GM21515 (cell line): ENCODE data around the gene HSPBP1.

Experiments used
- ATAC-seq: cut with Tn5 transposase; IDR thresholded peaks from one replicate; pipeline ENCODE4 v1.9.1; 2021; ENCODE audit not compliant: unreplicated experiment

Gene HSPBP1

DNA sequence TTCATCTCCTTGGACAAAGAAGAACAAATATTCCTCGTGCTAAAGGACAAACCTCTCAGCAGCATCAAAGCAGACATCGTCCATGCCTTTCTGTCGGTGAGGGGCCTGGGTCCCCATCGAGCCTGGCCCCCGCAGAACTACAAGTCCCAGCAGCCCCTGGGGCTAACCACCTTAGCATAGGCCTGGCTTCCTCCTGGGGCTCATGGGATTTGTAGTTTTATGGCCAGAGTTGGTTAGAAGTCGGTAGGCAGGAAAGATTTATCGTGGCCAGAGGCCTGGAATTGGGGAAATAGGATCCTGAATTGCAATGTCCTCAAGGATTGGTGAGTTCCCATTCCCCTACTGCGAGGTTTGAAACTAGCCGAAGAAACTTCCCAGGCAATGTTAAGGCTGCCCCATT lies 25.6 kb upstream of the HSPBP1 start:
- ATAC-seq: no peak

DNA sequence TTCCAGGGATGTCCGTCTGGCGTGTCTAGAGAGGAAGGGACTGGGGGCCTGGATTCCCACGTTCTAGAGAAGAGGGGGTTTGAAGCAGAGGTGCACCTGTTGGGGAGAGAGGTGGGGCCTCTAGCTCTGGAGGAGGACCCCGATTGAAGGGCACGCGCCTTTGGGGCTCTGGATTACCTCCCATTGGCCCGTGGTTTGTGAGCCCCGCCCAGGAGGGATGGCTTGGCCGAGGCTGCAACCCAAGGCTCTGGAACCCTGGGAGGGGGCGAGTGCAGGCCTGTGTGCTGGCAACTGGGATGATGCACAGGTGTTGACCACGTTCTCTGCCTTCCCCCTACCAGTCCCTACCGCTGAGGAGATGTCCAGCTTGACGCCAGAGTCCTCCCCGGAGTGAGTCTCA lies 25.1 kb upstream of the HSPBP1 start:
- ATAC-seq: no peak

DNA sequence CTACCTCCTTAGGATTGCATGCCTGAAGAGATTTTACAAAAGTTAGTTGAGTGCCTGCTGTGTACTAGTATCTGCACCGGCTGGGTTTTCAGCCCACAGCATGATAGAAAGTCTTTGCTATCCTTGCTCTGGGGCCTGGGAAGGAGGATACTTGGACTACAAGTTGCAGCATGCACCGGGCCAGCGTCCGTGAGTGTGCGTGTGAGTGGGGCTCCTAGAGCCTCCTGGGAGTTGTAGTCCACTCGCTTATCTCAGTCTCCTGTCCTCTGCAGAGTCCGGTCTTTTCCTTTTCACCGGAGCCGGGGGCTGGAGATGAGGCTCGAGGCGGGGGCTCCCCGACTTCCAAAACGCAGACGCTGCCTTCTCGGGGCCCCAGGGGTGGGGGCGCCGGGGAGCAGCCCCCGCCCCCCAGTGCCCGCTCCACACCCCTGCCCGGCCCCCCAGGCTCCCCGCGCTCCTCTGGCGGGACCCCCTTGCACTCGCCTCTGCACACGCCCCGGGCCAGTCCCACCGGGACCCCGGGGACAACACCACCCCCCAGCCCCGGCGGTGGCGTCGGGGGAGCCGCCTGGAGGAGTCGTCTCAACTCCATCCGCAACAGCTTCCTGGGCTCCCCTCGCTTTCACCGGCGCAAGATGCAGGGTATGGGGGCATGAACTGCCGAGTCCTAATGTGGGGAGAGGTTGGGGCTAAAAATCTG lies 24.5 kb upstream of the HSPBP1 start:
- no peak for ATAC-seq

DNA sequence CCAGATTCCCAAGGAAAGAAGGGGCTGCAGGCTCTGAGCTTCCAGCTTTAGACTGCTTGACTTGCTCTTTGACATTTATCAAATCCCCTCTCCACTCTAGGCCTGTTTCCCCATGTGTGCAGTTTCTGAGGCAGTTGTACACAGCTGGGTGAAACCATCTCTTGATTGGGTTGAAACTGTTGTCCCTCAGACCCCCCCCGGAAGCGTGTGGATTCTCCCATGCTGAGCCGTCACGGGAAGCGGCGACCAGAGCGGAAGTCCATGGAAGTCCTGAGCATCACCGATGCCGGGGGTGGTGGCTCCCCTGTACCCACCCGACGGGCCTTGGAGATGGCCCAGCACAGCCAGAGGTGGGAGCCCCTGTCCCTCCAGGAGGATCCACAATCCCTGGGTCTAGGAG lies 23.6 kb upstream of the HSPBP1 start:
- ATAC-seq: no peak

DNA sequence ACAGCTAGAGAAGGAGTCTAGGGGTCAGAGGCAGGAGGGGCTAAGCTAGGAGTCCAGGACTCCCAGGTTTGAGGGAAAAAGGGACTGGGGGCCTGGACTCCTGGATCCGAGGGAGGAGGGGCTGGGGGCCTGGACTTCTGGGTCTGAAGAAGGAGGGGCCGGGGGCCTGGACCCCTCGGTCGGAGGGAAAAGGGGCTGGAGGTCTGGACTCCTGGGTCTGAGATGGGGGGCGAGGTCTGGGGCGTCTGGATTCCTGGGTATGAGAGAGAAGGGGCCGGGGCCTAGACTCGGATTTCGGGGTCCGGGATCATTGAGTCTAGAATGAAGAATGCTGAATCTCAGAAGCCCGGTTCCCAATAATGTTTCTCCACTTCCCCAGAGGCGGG lies 22.4 kb upstream of the HSPBP1 start:
- ATAC-seq: no peak

DNA sequence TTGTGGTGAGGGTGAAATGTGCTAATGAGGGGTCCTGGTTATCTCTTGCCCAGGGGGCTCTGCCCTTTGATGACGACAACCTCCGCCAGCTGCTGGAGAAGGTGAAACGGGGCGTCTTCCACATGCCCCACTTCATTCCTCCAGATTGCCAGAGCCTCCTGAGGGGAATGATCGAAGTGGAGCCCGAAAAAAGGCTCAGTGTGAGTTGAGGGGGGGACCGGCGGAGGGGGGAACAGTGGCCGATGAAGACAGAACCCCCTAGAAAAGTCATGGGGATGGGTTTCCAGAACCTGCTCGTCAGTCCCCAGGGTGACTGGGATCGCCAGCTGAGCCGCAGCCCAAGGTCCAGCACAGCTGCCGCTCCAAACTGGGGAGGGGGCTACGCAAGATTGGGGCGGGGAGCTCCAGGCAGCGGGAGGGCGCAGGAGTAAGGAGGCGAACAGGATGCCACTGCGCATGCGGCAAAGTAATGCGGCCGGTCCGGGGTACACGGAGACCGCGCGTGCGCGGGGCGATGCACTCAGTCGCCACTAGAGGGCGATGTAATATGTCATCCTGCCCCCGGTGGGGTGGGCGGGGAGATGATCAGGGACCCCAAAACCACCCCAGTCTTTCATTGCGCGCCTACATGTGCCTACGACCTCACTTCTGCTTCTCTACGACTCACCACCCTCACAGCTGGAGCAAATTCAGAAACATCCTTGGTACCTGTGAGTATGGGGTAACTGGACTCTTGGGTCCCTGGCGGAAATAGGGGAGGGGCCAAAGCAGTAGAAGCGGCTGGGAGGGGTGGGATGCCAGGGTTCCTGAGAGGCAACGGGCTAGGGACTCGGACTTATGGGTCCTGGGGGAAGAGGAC lies 21.8 kb upstream of the HSPBP1 start:
- ATAC-seq: peak; percentile 74

DNA sequence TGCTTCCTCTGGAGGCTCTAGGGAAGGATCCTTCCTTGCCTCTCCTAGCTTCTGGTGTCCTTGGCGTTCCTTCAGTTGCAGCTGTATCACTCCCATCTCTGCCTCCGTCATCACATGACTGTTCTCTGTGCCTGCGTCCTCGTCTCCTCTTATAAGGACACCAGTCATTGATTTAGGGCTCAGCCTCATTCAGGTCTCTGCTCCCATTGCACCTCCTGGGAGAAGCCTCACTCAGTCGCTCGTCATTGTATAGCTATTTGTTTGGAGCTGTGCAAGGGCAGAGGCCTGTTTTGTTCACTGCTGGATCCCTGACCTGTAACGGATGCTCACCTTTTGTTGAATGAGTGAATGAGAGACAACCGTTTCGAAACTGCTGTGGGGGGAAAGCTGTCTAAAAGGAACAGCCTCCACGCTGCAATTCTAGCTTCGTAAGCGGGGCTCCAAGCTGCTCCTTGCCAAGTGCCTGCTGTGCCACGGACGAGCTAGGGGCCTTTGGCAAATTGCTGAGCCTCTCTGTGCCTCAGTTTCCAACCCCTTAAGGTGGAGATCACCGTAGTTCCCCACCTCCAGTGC lies 21.1 kb upstream of the HSPBP1 start:
- no peak for ATAC-seq

DNA sequence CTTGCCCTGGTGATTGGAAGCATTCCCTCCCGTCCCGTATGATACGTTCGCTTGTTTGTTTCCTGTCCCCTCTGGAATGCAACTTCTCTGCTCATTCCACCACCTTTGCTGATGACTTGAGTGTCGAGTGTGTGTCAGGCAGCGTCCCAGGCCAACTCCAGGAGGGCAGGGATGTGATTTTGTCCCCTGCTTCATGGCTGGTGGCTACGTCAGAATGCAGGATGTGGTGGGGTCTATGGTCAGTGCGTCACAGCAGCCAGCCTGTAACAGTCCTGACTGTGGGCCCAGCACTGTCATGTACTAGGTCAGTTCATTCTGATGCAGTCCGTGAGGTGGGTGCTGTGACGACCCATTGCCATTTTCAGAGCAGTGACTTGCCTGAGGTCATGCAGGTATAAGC lies 20.1 kb upstream of the HSPBP1 start:
- ATAC-seq: no peak

DNA sequence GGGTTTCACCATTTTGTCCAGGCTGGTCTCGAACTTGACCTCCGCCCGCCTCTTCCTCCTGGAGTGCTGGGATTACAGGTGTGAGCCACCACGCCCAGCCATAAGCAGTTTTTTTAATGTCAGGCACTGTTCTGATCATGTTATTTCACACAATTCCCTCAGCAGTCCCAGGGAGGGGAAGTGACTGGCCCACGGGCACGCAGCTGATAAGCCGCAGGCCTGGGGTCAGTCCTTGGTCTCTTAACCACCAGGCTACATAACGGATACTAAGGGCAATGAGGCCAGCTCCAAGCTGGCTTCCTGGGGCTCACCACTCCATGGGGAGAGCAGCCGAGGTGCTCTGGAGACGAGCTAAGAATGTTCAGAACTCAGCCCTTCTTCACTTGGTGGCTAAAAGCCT lies 17.4 kb upstream of the HSPBP1 start:
- ATAC-seq: no peak

DNA sequence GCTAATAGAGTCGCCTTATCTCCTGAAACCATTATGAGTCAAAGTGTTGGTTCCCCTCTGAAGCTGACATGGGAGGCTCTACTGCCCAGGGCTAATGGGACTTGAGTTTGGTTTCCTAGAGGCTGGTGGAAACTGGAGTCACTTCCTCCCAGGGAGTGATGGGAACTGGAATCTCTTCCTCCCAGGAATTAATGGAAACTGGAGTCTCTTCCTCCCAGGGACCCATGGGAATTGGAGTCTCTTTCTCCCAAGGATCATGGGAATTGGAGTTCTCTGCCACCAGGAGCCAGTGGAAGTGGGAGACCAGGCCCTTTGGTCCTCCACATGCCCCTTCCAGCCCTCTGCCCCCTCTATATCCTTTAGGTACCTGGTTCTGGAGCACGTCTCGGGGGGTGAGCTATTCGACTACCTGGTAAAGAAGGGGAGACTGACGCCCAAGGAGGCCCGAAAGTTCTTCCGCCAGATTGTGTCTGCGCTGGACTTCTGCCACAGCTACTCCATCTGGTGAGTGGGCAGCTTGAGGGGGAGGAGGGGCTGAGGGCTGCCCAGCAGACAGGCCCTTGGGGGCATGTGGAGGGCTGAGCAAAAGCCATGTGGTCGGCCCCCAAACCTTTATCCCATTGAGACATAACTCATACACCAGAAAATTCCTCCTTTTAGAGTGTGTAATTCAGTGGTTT lies 9.3 kb upstream of the HSPBP1 start:
- no peak for ATAC-seq

DNA sequence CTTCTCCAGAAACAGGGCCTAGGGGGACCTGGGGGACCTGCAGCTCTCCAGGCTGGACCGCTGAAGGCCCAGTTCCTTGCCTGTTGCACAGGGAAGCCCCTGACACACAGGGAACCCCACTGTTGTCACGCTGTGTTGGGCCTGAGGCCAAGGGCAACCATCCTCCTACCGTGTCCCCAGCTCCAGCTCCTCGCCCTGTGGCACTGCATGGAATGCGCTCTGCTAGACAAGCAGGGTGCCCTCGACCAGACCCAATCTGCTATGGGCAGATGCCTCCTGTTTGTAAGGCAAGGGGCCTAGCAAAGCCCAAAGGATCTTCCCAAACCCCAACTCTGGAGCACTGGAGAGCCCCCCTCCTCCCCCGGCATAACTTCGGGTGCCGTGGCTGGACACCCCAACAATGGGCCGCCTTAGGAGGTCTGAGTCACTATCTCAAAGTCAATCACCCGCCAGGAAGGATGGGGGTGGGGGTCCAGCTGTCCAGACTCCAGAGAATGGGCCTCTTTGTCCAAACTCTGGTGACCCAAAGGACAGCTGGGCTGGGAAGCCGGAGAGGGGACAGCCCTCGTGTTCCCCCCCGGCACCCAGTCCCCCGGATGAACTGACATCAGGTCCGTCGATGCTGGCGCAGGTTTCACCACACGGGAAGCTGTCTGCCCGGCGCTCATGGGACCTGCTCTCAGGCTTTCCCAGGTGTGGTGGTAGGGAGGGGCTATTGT lies 7.6 kb upstream of the HSPBP1 start:
- no peak for ATAC-seq

DNA sequence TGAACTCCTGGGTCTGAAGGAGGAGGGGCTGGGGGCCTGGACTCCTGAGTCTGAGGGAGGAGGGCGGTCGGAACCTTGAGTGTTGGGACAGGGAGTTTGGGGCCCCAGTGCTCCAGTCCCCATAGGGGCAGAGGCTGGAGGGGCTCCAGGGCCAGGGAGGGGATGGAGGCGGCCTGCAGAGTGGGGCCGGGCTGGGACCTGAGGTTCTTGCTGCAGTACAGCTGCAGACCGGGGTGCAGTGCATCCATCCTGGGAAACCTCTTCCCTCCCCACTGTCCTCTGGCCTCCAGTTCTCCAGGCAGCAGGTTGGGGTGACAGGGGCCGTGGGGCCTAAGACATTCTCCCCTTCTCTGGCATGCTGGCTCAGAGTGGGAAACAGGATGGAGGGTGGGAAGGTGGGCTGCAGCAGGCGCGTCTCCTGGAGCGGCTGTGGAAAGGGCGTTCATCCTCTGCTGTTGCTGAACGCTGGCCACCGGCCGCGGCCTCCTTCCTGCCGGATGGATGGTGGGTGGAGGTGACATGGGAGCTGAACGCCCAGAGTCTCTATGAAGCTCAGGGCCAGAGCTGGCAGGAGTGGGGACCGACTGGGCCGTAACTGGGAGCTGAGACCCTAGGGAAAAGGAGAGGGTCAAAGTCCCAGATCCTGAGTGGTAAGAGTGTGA lies 5.5 kb upstream of the HSPBP1 start:
- no peak for ATAC-seq

DNA sequence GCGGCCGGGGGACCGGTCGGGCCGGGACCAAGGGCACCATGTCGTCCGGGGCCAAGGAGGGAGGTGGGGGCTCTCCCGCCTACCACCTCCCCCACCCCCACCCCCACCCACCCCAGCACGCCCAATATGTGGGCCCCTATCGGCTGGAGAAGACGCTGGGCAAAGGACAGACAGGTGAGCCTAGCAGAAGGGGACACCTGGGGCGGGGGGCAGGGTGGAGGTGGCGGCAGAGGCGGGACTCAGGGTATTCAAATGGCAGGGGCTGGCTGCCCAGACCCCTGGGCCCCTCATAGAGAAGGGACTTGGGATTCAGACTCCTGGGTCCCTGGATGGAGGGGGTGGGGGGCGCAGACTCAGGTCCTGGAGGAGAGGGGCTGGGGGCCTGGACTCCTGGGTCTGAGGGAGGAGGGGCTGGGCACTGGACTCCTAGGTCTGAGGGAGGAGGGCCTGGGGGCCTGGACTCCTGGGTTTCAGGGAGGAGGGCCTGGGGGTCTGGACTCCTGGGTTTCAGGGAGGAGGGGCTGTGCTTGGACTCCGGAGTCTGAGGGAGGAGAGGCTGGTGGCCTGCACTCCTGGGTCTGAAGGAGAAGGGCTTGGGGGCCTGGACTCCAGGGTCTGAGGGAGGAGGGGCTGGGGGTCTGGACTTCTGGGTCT lies 4.6 kb upstream of the HSPBP1 start:
- no peak for ATAC-seq

DNA sequence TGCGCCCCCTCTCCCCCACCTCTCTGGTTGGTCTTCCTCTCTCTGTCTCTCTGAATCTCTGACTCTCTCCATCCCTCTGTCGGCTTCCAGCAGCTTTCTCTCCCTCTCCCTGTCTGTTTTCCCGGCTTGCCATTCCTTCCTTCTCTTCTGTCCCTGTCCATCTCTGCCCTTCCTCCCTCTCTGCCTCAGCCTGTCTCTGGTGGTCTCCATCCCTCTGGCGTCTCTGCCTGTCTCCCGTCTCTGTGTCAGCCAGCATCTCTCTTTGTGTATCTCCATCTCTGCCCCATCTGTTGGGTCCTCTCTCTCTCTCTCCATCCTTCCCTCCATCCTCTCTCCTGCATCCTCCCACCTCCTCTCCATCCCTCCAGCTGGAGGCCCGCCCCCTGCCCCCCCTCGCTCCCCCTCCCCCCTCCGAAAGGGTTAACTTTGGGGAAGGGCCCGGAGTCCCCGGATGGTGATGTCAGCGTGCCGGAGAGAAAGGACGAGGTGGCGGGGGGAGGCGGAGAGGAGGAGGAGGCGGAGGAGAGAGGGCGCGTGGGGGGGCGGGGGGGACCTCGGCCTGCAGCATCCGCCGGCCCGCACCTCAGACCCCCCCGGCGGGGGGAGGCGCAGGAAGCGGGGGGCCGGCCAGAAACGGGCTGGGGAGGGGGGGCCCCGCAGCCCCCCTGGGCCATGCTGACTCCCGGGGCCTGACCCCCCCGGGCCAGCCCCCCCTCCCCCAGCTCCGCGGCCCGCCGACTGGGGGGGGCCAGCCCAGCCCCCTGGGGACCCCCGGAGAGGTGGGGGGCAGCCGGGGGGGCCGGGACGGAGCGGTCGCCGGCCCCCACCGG lies 3.9 kb upstream of the HSPBP1 start, which contains the start of gene BRSK1:
Gene BRSK1, plus strand, starts transcription at position 450 of the 830 bp plus-strand sequence. CDS start 446 bp downstream, outside the sequence.
- ATAC-seq: no peak

DNA sequence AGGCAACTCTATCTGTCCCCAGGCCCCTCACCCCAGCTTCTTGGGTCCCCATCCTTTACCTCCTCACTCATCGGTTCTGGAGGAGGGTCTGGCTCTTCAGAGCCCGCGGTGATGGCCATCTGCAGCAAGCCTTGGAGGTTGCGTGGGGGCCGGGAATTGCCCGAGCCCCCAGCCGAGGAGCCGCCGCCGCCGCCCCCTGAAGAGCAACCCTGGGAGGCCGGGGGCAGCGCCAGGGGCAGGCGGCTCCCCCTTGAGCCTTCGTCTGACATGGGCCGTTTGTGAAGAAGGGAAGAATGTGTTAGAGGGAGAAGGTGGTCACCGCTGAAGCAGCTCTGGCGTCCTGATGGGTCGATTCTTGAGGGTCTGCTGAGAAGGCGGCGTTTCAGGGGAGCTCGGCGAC lies 570 bp downstream of the HSPBP1 start:
- no peak for ATAC-seq

DNA sequence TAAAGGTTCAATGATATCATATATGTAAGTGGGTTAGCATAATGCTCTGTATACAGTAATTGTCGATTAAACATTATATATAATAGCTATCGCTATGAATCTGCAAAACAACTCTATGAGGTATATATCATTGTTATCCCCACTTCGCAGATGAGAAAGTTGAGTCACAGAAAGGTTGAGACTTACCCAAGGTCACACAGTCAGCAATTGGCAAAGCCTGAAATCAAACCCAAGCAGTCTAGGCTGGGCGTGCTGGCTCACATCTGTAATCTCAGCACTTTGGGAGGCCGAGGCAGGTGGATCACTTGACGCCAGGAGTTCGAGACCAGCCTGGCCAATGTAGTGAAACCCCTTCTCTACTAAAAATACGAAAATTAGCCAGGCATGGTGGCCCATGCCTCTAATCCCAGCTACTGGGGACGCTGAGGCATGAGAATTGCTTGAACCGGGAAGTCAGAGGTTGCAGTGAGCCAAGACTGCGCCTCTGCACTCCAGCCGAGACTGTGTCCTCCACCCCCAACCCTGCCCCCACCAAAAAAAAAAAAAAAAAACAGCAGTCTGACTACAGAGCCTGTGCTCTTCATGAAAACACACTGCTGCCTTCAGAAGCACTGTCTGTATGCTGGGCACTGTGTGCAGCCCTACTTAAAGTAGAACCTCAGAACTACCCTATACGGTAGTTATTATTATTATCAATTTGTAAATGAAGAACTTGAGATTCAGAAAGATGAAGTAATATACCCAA lies 1.3 kb downstream of the HSPBP1 start:
- no peak for ATAC-seq

DNA sequence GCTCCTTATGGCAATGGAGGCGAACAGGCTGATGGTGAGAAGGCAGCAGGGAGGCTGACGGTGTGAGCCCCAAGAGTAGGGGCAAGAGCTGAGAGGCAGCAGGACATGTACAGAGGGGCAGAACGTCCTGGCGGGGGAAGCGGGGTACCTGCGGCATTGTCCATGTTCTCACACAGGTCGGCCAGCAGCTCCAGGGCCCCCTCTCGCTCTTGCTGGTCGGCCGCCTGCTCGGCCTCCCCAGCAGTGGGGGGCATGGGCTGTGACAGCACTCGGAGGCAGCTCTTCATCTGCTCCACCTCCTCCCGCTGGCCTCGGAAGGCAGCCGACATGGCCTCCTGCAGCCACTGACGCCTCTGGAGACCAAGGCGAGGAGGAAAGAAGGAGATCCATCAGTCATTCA lies 2.4 kb downstream of the HSPBP1 start:
- no peak for ATAC-seq

DNA sequence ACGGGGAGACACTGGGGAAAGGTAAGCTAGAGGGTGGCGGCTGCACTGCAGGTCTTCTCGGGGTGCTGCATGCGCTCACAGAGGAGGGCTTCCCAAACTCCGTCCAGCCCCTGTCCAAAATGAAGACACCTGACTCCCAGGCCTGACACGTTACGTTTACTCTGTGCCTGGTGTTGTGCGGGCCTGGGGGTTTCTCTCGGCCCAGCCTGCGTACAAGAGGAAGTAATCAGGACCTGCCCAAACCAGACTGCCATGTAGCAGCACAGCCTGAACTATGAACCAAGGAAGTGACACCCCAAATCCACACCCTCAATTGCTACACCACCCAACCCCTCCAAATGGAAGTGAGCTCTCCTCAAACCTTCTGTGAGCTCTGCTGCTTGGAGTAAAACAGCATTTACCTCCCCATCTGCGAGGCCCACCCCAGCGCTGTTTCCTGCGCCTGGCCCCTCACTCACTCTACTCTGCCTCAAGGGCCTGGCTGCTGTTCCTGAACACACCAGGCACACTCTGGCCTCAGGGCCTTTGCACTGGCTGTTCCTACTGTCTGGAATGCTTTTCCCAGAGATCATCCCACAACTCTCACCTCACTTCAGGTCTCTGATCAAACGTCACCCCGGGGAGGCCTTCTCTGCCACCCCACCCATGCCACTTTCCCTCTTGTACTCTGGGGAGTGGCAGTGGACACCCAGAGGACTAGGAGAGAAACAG lies 3.0 kb downstream of the HSPBP1 start:
- peak; percentile 3 for ATAC-seq
